Loucy (cell line): Measurements from ENCODE around the gene TPST2.

ENCODE experiments used
- EZH2phosphoT487 ChIP-seq: fragments of 200-600 bp; IDR thresholded peaks from 2 replicates; pipeline ENCODE4 v1.6.1; 2018; ENCODE audit warnings: antibody characterized with exemption, mild to moderate bottlenecking, moderate library complexity, borderline replicate concordance
- TF ChIP-seq, protein P1 (sequence below): fragments of 200-600 bp; sonication (generic); conservative IDR thresholded peaks from 2 replicates; pipeline ENCODE4 v1.5.1; 2014; ENCODE audit warnings: mild to moderate bottlenecking, antibody characterized with exemption, low read length

GRCh38 chr22:26515931-26516330 lies 74.0 kb downstream of the TPST2 start:
- TF ChIP-seq, protein P1, sequence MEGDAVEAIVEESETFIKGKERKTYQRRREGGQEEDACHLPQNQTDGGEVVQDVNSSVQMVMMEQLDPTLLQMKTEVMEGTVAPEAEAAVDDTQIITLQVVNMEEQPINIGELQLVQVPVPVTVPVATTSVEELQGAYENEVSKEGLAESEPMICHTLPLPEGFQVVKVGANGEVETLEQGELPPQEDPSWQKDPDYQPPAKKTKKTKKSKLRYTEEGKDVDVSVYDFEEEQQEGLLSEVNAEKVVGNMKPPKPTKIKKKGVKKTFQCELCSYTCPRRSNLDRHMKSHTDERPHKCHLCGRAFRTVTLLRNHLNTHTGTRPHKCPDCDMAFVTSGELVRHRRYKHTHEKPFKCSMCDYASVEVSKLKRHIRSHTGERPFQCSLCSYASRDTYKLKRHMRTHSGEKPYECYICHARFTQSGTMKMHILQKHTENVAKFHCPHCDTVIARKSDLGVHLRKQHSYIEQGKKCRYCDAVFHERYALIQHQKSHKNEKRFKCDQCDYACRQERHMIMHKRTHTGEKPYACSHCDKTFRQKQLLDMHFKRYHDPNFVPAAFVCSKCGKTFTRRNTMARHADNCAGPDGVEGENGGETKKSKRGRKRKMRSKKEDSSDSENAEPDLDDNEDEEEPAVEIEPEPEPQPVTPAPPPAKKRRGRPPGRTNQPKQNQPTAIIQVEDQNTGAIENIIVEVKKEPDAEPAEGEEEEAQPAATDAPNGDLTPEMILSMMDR = no peak
- no peak for TF ChIP-seq EZH2phosphoT487
